ENCODE results near the gene KCNK7. TPM values are rescaled to one million over a fixed set of nuclear protein-coding genes. Genes with fewer than 3 reads are reported as not detected.

KCNK7 gene
- total RNA-seq, 1 experiment from 2014 or later, result 0.52 TPM

- no peak for DNase-seq (ENCODE audit: low read depth)
These were observed 31.6 kb upstream of the KCNK7 start for GRCh38 chr11:65627202-65627601.

GRCh38 chr11:65625628-65626342, 30.2 kb upstream of the KCNK7 start:
- DNase-seq (ENCODE audit: low read depth), result no peak

DNA sequence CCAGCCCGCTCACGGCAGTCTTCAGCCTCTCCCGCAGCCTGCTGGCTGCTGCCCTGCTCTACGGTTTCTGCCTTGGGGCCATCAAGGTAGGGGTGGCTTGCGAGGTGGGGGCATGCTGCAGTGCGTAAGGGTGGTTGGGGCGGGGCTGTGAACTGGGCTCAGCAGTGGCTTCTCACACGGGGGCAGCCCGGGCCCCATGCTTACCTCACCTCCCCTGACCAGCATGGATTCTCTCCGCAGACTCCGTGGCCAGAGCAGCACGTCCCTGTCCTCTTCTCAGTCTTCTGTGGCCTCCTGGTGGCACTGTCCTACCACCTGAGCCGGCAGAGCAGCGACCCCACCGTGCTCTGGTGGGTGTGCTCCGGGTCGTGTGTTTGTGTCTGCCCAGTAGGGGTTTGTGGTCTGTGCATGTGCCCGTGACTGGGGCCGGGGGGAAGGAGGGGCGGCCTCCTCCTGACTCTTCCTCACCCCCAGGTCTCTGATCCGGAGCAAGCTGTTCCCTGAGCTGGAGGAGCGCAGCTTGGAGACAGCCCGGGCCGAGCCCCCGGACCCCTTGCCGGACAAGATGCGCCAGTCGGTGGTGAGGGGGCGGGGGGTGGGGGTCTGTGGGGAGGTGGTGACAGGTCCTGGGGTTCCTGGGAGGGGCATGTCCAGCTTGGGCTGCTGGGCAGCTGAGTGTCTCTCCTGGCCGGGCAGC, 29.5 kb upstream of the KCNK7 start:
- no peak for DNase-seq (ENCODE audit: low read depth)

GRCh38 chr11:65623852-65624616, 28.4 kb upstream of the KCNK7 start:
- no peak for DNase-seq (ENCODE audit: low read depth)

GRCh38 chr11:65623177-65623576, 27.6 kb upstream of the KCNK7 start:
- DNase-seq (ENCODE audit: low read depth), result no peak

DNA sequence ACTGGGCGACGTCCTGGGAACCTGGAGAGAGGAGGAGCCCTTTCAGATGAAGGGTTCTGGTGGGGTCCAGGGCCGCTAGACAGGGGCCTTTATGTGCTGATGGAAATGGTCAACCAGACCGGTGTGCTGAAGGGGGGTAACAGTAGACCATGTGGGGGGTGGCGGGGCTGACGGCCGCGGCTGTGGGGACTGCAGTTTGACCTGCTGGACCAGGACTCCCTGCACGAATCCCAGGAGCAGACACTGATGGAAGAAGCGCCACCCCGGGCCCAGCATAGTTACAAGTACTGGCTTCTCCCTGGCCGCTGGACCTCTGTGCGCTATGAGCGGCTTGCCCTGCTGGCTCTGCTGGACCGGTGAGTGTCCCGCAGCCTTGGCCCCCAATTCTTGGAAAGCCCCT, 26.4 kb upstream of the KCNK7 start:
- DNase-seq (ENCODE audit: low read depth), result no peak

DNA sequence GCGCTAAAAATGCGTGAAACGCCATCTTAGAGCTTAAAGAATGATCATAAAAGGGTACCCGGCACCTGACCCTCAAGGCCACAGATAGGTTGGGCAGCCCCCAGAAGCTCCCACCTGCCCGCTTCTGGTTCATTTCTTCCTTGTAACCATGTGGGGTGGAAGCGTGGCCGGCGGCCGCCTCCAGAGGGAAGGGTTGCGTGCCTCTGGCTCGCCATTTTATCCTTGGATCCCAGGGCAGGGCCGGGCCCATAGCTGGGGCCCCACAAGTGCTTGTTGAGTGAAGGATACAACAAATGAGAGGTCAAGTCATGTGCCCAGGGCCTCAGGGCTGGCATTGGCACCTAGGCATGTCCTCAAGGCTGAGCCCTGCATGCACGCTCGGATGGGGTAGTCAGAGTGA, 25.9 kb upstream of the KCNK7 start:
- DNase-seq (ENCODE audit: low read depth), result no peak

DNA sequence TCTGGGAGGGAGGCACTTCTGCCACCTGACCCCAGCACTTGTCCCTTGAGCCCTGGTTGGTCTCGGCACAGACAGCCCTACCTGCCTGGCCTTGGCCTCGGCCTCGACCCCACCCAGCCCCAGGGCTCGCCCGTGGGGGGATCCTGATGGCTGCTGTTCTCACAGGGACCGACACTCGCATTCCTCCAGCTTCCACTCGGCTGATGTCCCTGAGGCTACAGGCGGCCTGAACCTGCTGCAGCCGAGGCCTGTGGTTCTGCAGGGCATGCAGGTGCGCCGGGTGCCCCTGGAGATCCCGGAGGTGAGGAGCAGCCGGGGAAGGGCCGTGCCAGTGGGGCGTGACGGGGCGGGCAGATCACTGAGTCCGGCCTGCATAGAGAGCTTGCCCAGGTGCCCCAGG, 25.1 kb upstream of the KCNK7 start:
- no peak for DNase-seq (ENCODE audit: low read depth)

GRCh38 chr11:65619281-65619928, 23.8 kb upstream of the KCNK7 start:
- no peak for DNase-seq (ENCODE audit: low read depth)

DNA sequence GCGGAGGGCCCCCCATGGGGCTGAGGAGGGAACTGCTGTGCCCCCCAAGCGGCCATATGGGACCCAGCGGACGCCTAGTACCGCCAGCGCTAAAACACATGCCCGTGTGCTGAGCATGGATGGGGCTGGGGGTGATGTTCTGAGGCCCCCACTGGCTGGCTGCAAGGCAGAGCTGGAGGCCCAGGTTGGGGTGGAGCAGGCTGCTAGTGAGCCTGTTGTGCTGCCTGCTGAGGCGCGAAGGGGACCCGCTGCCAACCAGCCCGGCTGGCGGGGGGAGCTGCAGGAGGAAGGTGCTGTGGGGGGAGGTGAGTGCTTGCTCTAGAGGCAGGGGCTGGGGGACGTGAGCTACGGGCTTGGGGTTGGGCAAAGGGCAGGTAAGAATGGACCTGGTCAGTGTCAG, 23.2 kb upstream of the KCNK7 start:
- no peak for DNase-seq (ENCODE audit: low read depth)

- DNase-seq (ENCODE audit: low read depth), result no peak
These were observed 22.6 kb upstream of the KCNK7 start for GRCh38 chr11:65617990-65618751.

DNA sequence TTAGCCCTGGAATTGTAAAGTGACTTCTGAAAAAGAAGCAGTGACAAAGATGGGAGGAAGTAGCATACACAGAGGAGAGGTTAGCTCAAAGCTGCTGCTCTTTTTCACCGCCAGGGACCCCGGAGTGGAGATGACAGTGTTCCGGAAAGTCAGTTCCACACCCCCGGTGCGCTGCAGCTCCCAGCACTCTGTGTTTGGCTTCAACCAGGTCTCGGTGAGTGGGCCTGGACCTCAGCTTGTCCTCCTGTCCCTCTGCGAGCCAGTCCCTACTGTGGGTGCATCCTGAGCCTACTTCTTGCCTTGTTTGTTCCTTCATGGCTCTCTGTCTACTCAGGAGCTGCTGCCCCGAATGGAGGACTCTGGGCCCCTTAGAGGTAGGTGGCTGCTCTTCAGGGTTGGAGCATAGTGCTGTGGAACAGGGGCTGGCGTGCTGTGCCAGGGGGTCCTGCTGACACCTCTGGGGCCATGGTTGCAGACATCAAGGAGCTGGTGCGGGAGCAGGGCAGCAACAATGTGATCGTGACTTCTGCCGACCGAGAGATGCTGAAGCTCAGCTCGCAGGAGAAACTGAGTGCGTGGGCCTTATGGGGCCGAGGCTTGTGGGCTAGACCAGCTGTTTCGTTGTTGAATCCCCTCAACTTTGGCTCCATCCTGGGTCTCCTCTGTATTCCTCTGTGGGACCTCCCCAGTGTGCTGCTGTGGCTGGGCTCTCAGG, 21.7 kb upstream of the KCNK7 start:
- no peak for DNase-seq (ENCODE audit: low read depth)

DNA sequence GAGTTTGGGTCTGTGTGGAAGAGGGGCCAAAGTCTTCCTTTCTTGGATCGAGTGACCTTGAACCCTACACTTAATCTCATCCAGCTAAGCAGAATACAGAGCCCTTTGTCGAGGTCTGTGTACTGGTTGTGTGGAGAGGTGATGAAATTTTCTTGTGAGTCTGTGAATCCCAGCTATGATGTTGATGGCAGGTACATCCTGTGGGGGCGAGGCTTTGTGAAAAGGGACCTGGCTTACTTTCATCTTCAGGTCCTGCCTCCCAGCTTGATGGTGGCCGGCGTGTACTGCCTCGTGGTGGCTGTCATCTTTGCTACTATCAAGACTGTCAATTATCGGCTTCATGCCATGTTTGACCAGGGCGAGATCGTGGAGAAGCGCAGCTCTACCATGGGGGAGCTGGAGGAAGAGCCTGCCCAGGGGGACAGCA, 21.0 kb upstream of the KCNK7 start:
- no peak for DNase-seq (ENCODE audit: low read depth)

GRCh38 chr11:65615950-65616574, 20.5 kb upstream of the KCNK7 start:
- peak; percentile 40 for DNase-seq (ENCODE audit: low read depth)

GRCh38 chr11:65615229-65615949, 19.8 kb upstream of the KCNK7 start, which contains the start of gene PCNX3:
PCNX3 (plus strand) TSS chr11:65615776; CDS start chr11:65616312, 536 bp downstream.
- peak; percentile 100 for DNase-seq (ENCODE audit: low read depth)

DNA sequence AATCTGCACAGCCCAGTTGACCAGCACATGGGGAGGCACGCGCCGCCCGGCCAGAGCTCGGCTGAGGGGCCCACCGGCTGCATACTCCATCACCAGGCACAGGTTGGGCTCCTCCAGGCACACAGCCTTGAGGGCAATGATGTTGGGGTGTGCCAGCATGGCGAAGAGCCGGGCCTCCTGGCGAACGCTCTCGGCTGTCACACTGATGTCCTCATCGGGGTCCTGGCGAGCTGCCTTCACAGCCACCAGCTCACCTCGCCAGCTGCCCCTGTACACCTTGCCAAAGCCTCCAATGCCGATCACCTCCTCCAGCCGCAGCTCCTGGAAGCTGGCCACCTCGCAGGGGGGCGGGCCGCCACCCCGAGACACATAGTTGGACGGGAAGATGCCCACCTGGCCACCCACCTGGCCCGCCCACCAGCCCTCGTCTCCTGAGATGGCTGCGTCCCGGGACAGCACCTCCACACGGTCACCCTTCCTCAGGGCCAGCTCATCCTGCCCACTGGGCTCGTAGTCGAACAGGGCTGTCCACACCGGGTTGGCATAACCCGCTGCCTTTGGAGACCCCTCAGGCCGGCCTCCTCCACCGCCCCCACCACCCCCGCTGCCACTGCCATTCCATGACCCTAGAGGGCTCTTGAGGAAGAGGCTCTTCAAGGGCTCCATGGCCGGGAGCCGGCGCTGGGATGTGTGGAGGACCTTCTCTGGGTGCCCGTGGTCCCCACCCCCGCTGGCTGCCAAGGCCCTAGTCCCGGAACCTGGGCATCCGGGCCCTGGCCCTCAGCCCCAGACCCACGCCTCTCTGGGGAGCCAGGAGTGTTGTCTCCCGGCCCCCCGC, 17.7 kb upstream of the KCNK7 start:
- no peak for DNase-seq (ENCODE audit: low read depth)

- DNase-seq (ENCODE audit: low read depth), result no peak
These were observed 17.1 kb upstream of the KCNK7 start for GRCh38 chr11:65612691-65613090.

DNA sequence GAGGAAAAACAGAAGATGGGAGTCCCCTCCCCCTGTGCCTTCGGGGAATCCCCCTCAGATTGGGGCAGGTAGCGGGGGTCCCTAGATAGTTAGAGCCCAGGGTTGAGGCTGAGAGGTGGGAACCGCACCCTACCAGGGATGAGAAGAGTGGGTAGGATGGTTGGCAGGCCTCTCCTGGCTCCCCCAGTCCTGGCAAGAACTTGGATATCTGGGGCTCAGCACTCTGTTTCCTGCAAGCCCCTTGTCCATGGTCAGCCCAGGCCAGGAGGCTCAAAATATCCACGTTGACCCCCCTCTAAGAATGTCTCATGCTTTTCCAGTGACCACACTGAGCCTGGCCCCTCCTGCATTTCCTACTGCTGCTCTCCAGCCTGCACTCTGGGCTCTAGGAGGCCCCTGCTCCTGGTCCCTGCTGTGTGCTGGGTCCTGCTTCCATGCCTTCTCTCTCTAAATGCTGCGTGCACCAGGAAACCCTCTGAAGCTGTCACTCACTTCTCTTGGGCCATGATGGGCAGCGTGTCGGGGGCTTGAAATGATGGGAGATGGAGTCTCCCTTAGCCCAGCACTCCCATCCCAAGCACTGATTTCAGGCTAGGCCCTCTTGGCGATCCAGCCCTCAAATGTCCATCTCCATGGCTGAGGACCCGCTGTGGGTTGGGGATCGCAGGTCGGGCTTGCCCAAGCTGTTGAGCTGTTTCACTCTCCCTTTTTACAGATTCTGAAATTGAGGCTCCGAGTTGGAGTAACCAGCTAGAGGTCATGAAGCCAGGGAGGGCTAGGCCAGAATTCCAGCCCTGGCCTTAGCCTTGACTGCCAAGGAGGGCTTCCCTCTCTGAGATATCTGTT, 16.4 kb upstream of the KCNK7 start:
- no peak for DNase-seq (ENCODE audit: low read depth)

All from M059J (cell line).